ENCODE results near the gene VPS11. TPM values are rescaled to one million over a fixed set of nuclear protein-coding genes. Genes with fewer than 3 reads are reported as not detected.
A peak's percentile ranks its signal among the peaks of the same experiment; 100 is the strongest.

The VPS11 gene
- total RNA-seq, 1 donor from 2014 or later, result 21.4 TPM

DNA sequence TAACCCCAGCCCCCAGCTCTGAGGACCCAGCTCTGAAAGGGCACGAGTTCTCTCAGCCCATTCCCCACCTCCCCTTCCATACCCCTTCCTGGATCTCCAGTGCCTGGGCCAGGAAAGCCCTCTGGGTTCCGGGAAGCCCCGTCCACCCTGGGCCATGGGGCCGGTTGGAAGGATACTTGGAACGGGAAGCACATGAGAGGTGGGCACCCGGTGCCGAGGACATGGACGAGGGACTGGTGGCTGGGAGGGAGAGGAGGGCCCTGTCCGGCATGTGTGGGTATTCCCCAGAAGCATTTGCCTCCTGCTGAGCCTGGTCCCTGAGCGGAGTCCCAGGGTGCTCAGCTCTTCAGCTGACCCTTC is 48.6 kb downstream of the VPS11 start:
- H3K27ac ChIP-seq (ENCODE audit: low read depth, low read length), result no peak overlapping the region
- H3K4me1 ChIP-seq (ENCODE audit: control insufficient read depth in 3 of 3, insufficient read depth in 3 of 3, low read length in 3 of 3), result peaks cover 5 to 6% (median 6%) of the 10 kb centered on the region in 3 donors
- H3K4me3 ChIP-seq (ENCODE audit: low read length in 3 of 3), result no peak overlapping the region
- H3K9ac ChIP-seq (ENCODE audit: low read depth in 1 of 3, low read length in 3 of 3), result no peak overlapping the region
- no peaks in the 10 kb centered on the region for H3K27me3 ChIP-seq (ENCODE audit: control insufficient read depth in 3 of 3, insufficient read depth in 3 of 3, low read length in 3 of 3)
- no peaks in the 10 kb centered on the region for H3K9me3 ChIP-seq (ENCODE audit: control insufficient read depth in 3 of 3, low read length in 3 of 3)
- H3K36me3 ChIP-seq (ENCODE audit: control insufficient read depth in 3 of 3, insufficient read depth in 3 of 3, low read length in 3 of 3), result peaks cover 25 to 38% (median 36%) of the 10 kb centered on the region in 3 donors

DNA sequence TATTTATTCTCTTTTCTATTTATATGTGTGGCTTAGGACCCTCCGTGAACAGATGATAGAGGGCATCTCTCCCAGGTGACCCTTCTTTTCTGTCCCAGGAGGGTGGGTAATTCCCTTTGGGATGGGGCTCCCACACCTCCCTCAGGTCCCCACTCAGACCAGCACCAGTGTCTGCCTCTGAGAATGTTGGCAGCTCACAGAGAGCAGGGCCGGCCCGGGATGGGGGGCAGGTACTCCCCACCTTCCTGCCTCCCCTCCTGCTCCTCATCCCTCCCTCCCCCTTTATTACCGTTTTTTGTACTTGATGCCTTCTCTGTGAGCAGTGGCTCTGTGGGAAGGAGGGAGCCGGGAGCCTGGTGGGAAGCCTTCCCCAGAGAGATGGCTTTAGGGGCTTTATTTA is 49.0 kb downstream of the VPS11 start:
- H3K4me3 ChIP-seq (ENCODE audit: low read length in 3 of 3), result no peak overlapping the region

DNA sequence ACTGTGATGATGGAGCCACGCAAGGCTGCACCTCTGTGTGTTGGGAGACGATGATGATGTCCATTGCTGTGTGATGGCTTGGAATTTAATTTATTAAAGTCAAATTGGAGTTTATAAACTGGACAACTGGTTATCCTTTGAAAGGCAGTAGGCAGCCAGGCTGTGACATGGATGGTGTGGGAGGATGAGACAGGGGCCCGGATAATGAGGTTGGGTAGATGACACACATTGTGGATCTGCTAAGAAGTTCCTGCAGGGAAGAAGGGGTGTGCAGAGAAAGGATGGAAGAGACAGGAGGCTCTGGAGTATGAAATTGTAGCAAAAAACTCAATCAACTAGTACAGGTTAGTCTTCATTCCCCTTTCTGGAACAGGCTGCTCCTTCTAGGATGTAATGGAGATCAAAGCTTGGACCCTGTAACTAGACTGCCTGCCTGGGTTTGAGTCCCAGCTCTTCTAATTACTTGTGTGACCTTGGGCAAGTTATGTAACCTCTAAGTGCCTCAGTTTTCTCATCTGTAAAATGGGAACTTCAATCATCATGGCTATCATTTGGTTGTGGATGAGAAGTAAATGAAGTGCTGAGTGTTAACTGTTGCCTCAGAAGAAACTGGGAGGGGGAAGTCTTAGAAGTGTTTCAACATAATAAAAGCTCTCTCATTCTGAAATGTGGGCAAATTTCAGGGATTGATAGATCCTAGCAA is 49.5 kb downstream of the VPS11 start:
- H3K36me3 ChIP-seq (ENCODE audit: control insufficient read depth in 3 of 3, insufficient read depth in 3 of 3, low read length in 3 of 3), result peaks cover 16 to 29% (median 26%) of the 10 kb centered on the region in 3 donors
- no peaks in the 10 kb centered on the region for H3K27me3 ChIP-seq (ENCODE audit: control insufficient read depth in 3 of 3, insufficient read depth in 3 of 3, low read length in 3 of 3)
- H3K9ac ChIP-seq (ENCODE audit: low read depth in 1 of 3, low read length in 3 of 3), result no peak overlapping the region
- H3K27ac ChIP-seq (ENCODE audit: low read depth, low read length), result no peak overlapping the region
- no peak overlapping the region for H3K4me3 ChIP-seq (ENCODE audit: low read length in 3 of 3)
- no peaks in the 10 kb centered on the region for H3K9me3 ChIP-seq (ENCODE audit: control insufficient read depth in 3 of 3, low read length in 3 of 3)
- peaks cover 7 to 14% (median 9%) of the 10 kb centered on the region in 3 donors for H3K4me1 ChIP-seq (ENCODE audit: control insufficient read depth in 3 of 3, insufficient read depth in 3 of 3, low read length in 3 of 3)

More for the DNA sequence above, 49.0 kb downstream of the VPS11 start:
- Histone ChIP-seq H3K9ac (ENCODE audit: low read depth in 1 of 3, low read length in 3 of 3) (no peak overlapping the region), H3K4me1 (ENCODE audit: control insufficient read depth in 3 of 3, insufficient read depth in 3 of 3, low read length in 3 of 3) (peaks cover 5 to 9% (median 6%) of the 10 kb centered on the region in 3 donors), H3K27ac (ENCODE audit: low read depth, low read length) (no peak overlapping the region), H3K36me3 (ENCODE audit: control insufficient read depth in 3 of 3, insufficient read depth in 3 of 3, low read length in 3 of 3) (peaks cover 22 to 34% (median 32%) of the 10 kb centered on the region in 3 donors), H3K27me3 (ENCODE audit: control insufficient read depth in 3 of 3, insufficient read depth in 3 of 3, low read length in 3 of 3) (no peaks in the 10 kb centered on the region), H3K9me3 (ENCODE audit: control insufficient read depth in 3 of 3, low read length in 3 of 3) (no peaks in the 10 kb centered on the region)

DNA sequence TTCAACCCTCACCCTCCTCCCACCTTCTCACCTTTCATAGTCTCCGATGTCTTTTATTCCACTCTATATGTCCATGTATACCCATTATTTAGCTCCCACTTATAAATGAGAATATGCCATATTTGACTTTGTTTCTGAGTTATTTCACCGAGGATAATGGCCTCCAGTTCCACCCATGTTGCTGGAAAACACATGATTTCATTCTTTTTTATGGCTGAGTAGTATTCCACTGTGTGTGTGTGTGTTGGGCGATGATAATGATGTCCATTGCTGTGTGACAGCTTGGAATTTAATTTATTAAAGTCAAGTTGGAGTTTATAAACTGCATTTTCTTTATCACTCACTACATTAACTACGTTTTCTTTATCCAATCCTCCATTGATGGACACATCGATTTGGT is 50.6 kb downstream of the VPS11 start:
- no peak overlapping the region for H3K4me3 ChIP-seq (ENCODE audit: low read length in 3 of 3)
- no peak overlapping the region for H3K27ac ChIP-seq (ENCODE audit: low read depth, low read length)
- H3K9ac ChIP-seq (ENCODE audit: low read depth in 1 of 3, low read length in 3 of 3), result no peak overlapping the region
- H3K9me3 ChIP-seq (ENCODE audit: control insufficient read depth in 3 of 3, low read length in 3 of 3), result no peaks in the 10 kb centered on the region
- H3K36me3 ChIP-seq (ENCODE audit: control insufficient read depth in 3 of 3, insufficient read depth in 3 of 3, low read length in 3 of 3), result peaks cover 15 to 22% (median 19%) of the 10 kb centered on the region in 3 donors
- H3K4me1 ChIP-seq (ENCODE audit: control insufficient read depth in 3 of 3, insufficient read depth in 3 of 3, low read length in 3 of 3), result peaks cover 13 to 24% (median 15%) of the 10 kb centered on the region in 3 donors
- no peaks in the 10 kb centered on the region for H3K27me3 ChIP-seq (ENCODE audit: control insufficient read depth in 3 of 3, insufficient read depth in 3 of 3, low read length in 3 of 3)

DNA sequence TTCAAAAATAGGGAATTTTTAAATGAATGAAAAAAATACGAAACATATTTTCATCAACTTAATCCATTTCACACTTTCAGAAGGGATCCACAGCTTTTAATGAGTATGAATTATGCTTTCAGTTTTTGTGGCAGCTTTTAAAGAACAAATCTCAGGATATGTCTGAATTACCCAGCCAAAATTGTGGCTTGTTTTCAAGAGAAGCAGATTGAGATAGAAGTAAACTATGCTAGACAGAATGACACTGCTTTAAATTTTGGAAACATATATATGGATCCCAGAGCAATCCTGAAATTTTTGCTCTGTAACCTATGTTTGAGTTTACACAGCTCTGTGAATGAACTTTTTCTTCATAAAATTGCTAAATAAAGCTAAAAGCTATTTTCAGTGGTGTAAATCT is 51.3 kb downstream of the VPS11 start:
- H3K36me3 ChIP-seq (ENCODE audit: control insufficient read depth in 3 of 3, insufficient read depth in 3 of 3, low read length in 3 of 3), result peaks cover 11 to 21% (median 16%) of the 10 kb centered on the region in 3 donors
- H3K27ac ChIP-seq (ENCODE audit: low read depth, low read length), result no peak overlapping the region
- no peaks in the 10 kb centered on the region for H3K27me3 ChIP-seq (ENCODE audit: control insufficient read depth in 3 of 3, insufficient read depth in 3 of 3, low read length in 3 of 3)
- no peak overlapping the region for H3K4me3 ChIP-seq (ENCODE audit: low read length in 3 of 3)
- no peaks in the 10 kb centered on the region for H3K9me3 ChIP-seq (ENCODE audit: control insufficient read depth in 3 of 3, low read length in 3 of 3)
- peaks cover 13 to 25% (median 15%) of the 10 kb centered on the region in 3 donors for H3K4me1 ChIP-seq (ENCODE audit: control insufficient read depth in 3 of 3, insufficient read depth in 3 of 3, low read length in 3 of 3)
- no peak overlapping the region for H3K9ac ChIP-seq (ENCODE audit: low read depth in 1 of 3, low read length in 3 of 3)

DNA sequence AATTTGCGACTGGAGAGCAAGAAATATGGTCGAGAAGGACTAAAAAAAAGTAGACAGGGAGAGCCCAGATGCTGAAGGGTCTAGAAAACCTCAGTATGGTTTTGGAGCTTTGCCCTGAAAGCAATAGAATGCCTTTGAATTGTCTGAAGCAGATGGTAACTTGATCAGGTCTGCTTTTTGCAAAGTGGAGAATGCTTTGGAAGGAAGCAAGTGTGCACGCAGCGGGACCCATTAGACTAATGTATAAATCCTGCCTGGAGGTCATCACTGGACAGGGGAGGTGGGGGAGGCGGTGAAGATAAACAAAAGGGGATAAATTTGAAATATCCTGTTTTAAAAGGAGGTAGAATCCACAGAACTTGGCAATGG is 53.0 kb downstream of the VPS11 start:
- Histone ChIP-seq H3K36me3 (ENCODE audit: control insufficient read depth in 3 of 3, insufficient read depth in 3 of 3, low read length in 3 of 3) (peaks cover 7 to 25% (median 21%) of the 10 kb centered on the region in 3 donors), H3K4me1 (ENCODE audit: control insufficient read depth in 3 of 3, insufficient read depth in 3 of 3, low read length in 3 of 3) (peaks cover 13 to 27% (median 15%) of the 10 kb centered on the region in 3 donors), H3K9me3 (ENCODE audit: control insufficient read depth in 3 of 3, low read length in 3 of 3) (no peaks in the 10 kb centered on the region), H3K9ac (ENCODE audit: low read depth in 1 of 3, low read length in 3 of 3) (peak overlapping the region; percentile 83 to 93 (median 89)), H3K27ac (ENCODE audit: low read depth, low read length) (peak overlapping the region; percentile 77), H3K4me3 (ENCODE audit: low read length in 3 of 3) (peak overlapping the region; percentile 82 to 87 (median 84)), H3K27me3 (ENCODE audit: control insufficient read depth in 3 of 3, insufficient read depth in 3 of 3, low read length in 3 of 3) (no peaks in the 10 kb centered on the region)

DNA sequence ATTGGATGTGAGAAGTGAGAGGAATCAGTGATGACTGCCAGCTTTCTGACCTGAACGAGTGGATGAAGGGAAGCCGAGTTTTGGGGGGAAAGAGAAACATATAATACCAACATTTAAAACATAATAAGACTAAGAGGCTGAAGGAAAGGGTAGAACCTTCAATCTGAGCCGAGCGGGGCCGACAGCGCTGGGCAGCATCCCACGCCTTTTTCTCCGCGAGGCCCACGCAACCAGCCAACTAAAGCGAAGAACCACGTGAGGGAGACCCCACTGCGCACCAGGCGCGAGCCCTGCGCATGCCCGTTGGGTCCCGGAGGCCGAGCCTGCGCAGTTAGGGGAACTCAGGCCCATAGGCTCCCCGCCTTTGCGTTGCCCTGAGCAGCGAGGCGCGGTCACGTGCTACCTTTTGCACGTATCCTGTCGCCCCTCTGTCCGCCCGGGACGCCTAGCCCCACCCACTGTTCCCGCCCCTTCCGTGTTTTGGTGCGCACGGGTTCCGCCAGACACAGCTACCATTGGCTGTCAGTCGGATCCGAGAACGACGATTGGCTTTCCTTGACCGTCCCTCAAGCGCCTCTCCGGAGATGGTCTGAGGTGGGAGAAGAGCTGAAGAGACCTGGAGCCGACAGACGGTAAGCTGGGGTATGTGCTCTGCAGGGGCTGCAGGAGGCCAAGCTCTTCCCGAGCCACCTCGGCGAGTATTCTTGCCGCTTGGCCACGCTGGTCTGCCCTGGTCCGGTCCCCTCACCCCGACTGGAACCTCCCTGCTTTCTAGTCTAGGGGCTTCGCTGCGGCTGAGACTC is 53.6 kb downstream of the VPS11 start, which contains the start of gene HINFP:
HINFP (plus strand) TSS at position 573 of the 803 bp plus-strand sequence. CDS start 5,365 bp downstream, outside the sequence.
- Histone ChIP-seq H3K27ac (ENCODE audit: low read depth, low read length) (peak within 1 kb of the TSS; percentile 77), H3K4me3 (ENCODE audit: low read length in 3 of 3) (peak within 1 kb of the TSS; percentile 91 to 100 (median 98))

DNA sequence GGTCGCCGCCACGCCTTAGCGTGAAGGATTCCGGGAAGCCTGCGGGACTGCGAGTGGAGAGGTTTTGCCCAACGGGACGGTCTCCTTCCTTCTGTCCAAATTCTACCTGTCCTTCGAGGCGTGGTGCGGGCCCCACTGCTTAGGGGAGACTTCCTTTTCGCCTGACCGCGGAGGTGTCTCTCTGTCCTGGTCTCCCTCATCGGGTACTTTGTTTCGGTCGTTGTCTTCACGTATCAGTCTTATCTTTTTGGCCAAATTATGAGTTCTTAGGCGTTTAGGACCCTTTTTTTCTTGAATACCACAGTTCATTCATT is 54.1 kb downstream of the VPS11 start:
- H3K9me3 ChIP-seq (ENCODE audit: control insufficient read depth in 3 of 3, low read length in 3 of 3), result no peaks in the 10 kb centered on the region
- peaks cover 2 to 17% (median 13%) of the 10 kb centered on the region in 3 donors for H3K36me3 ChIP-seq (ENCODE audit: control insufficient read depth in 3 of 3, insufficient read depth in 3 of 3, low read length in 3 of 3)
- peaks cover 13 to 30% (median 19%) of the 10 kb centered on the region in 3 donors for H3K4me1 ChIP-seq (ENCODE audit: control insufficient read depth in 3 of 3, insufficient read depth in 3 of 3, low read length in 3 of 3)
- peak overlapping the region; percentile 81 to 97 (median 97) for H3K9ac ChIP-seq (ENCODE audit: low read depth in 1 of 3, low read length in 3 of 3)
- peak overlapping the region; percentile 91 to 100 (median 98) for H3K4me3 ChIP-seq (ENCODE audit: low read length in 3 of 3)
- peak overlapping the region; percentile 77 for H3K27ac ChIP-seq (ENCODE audit: low read depth, low read length)
- no peaks in the 10 kb centered on the region for H3K27me3 ChIP-seq (ENCODE audit: control insufficient read depth in 3 of 3, insufficient read depth in 3 of 3, low read length in 3 of 3)

More for the DNA sequence above, 53.6 kb downstream of the VPS11 start, which contains the start of gene HINFP:
- Histone ChIP-seq H3K4me1 (ENCODE audit: control insufficient read depth in 3 of 3, insufficient read depth in 3 of 3, low read length in 3 of 3) (peaks cover 13 to 30% (median 19%) of the 10 kb centered on the region in 3 donors), H3K9ac (ENCODE audit: low read depth in 1 of 3, low read length in 3 of 3) (peak within 1 kb of the TSS; percentile 93 to 97 (median 97)), H3K9me3 (ENCODE audit: control insufficient read depth in 3 of 3, low read length in 3 of 3) (no peaks in the 10 kb centered on the region), H3K27me3 (ENCODE audit: control insufficient read depth in 3 of 3, insufficient read depth in 3 of 3, low read length in 3 of 3) (no peaks in the 10 kb centered on the region), H3K36me3 (ENCODE audit: control insufficient read depth in 3 of 3, insufficient read depth in 3 of 3, low read length in 3 of 3) (peaks cover 4 to 19% (median 18%) of the 10 kb centered on the region in 3 donors)

DNA sequence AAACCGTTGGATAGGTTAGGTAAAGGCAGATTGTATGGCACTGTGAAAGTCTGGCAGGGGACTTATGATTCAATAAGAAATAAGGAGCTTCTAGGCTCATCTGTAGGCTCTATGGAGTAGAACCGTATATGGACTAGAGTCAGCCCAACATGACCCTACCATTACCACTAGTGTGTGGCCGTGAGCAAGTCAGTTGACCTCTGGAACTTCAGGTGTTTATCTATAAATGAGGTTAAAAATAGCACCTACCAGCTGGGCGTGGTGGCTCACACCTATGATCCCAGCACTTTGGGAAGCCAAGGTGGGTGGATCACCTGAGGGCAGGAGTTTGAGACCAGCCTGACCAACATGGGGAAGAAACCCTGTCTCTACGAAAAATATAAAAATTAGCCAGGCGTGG is 58.2 kb downstream of the VPS11 start:
- H3K9ac ChIP-seq (ENCODE audit: low read depth in 1 of 3, low read length in 3 of 3), result no peak overlapping the region
- no peak overlapping the region for H3K4me3 ChIP-seq (ENCODE audit: low read length in 3 of 3)
- peaks cover 5 to 35% (median 24%) of the 10 kb centered on the region in 3 donors for H3K36me3 ChIP-seq (ENCODE audit: control insufficient read depth in 3 of 3, insufficient read depth in 3 of 3, low read length in 3 of 3)
- H3K9me3 ChIP-seq (ENCODE audit: control insufficient read depth in 3 of 3, low read length in 3 of 3), result no peaks in the 10 kb centered on the region
- H3K27me3 ChIP-seq (ENCODE audit: control insufficient read depth in 3 of 3, insufficient read depth in 3 of 3, low read length in 3 of 3), result no peaks in the 10 kb centered on the region
- H3K4me1 ChIP-seq (ENCODE audit: control insufficient read depth in 3 of 3, insufficient read depth in 3 of 3, low read length in 3 of 3), result peaks cover 10 to 26% (median 14%) of the 10 kb centered on the region in 3 donors
- no peak overlapping the region for H3K27ac ChIP-seq (ENCODE audit: low read depth, low read length)

All from skeletal muscle tissue (tissue), 4 donors.